Progenitor cell of endocrine pancreas (in vitro differentiated cells): Measurements from ENCODE around the gene SOX3. TPM values are rescaled to one million over a fixed set of nuclear protein-coding genes. Genes with fewer than 3 reads are reported as not detected.

ENCODE experiments used
- DNase-seq: peaks from one replicate; pipeline ENCODE4 v3.0.0; 2021; ENCODE audit warnings: low spot score; ENCODE audit not compliant: unreplicated experiment
- H3K27ac Mint-ChIP-seq: 2 replicates; pipeline ENCODE4 v1.8.0; 2021; ENCODE audit warnings: mild to moderate bottlenecking, moderate library complexity, mixed read lengths
- H3K27me3 Mint-ChIP-seq: 2 replicates; pipeline ENCODE4 v1.8.0; 2021; ENCODE audit warnings: mixed read lengths
- H3K36me3 Mint-ChIP-seq: 2 replicates; pipeline ENCODE4 v1.8.0; 2022; ENCODE audit warnings: mixed read lengths; ENCODE audit not compliant: insufficient read depth
- H3K4me1 Mint-ChIP-seq: 2 replicates; pipeline ENCODE4 v1.8.0; 2021; ENCODE audit warnings: low read depth, mixed read lengths
- H3K4me3 Mint-ChIP-seq: 2 replicates; pipeline ENCODE4 v1.8.0; 2021; ENCODE audit warnings: low read depth, mild to moderate bottlenecking, moderate library complexity, mixed read lengths
- H3K9me3 Mint-ChIP-seq: 2 replicates; pipeline ENCODE4 v1.8.0; 2021; ENCODE audit warnings: low read depth, mixed read lengths
- total RNA-seq: library from RNA; stranded (reverse); gene quantifications from 2 replicates; pipeline ENCODE4 v1.2.1, GENCODE V29; 2021
- TF ChIP-seq, protein P1 (sequence below): fragments of 200-600 bp; sonication (generic); IDR thresholded peaks from one replicate; pipeline ENCODE4 v1.5.0; 2021; ENCODE audit warnings: antibody characterized with exemption, mild to moderate bottlenecking; ENCODE audit not compliant: unreplicated experiment

Gene SOX3
- total RNA-seq, 1 donor from 2014 or later = 24.3 TPM

DNA sequence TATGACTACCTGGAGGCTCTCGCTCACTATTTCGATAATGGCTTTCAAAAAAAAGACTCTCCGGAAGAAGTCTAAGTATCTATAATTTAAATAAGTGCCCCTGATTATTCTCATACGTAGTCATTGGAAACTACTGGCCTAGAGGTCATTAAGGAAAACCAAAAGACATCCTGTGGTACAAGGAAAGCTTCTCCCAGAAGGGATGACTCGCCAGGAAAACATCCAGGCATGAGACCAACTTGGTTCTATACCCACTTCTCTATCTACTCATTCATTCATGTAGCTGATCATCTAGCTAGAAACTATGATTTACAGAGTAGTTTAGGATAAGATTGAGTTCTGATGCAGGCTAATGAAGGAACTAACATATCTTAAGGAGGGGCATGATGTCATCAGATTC is 37.7 kb downstream of the SOX3 start:
- Mint-ChIP-seq H3K36me3 (no peaks in the 10 kb centered on the region), H3K27me3 (peaks cover 4% of the 10 kb centered on the region), H3K4me1 (peaks cover 3% of the 10 kb centered on the region), H3K27ac (no peak overlapping the region), H3K9me3 (no peaks in the 10 kb centered on the region), H3K4me3 (no peak overlapping the region)
- DNase-seq = no peak
- TF ChIP-seq, protein P1, sequence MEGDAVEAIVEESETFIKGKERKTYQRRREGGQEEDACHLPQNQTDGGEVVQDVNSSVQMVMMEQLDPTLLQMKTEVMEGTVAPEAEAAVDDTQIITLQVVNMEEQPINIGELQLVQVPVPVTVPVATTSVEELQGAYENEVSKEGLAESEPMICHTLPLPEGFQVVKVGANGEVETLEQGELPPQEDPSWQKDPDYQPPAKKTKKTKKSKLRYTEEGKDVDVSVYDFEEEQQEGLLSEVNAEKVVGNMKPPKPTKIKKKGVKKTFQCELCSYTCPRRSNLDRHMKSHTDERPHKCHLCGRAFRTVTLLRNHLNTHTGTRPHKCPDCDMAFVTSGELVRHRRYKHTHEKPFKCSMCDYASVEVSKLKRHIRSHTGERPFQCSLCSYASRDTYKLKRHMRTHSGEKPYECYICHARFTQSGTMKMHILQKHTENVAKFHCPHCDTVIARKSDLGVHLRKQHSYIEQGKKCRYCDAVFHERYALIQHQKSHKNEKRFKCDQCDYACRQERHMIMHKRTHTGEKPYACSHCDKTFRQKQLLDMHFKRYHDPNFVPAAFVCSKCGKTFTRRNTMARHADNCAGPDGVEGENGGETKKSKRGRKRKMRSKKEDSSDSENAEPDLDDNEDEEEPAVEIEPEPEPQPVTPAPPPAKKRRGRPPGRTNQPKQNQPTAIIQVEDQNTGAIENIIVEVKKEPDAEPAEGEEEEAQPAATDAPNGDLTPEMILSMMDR = no peak

Other genes with a start within 250 kb of the SOX3 start
- 152 and 154 TPM in 2 replicates for gene LINC00632, start 204.7 kb upstream of the SOX3 start, total RNA-seq